Endothelial cell of umbilical vein (primary cell): ENCODE measurements around the gene RYR2. TPM values are rescaled to one million over a fixed set of nuclear protein-coding genes. Genes with fewer than 3 reads are reported as not detected.

Experiments
- BruUV-seq: library from RNA; stranded (reverse); fragments of 400-500 nt; replicated peaks from 2 replicates; lab custom pipeline; 2021; lab: Mats Ljungman, UMichigan
- CTCF ChIA-PET: fragments of 300-600, 350-600 bp; sonication (Branson Sonifier 250); formaldehyde crosslinking; loops from one replicate; lab custom pipeline; 2021; ENCODE audit warnings: antibody characterized with exemption, inconsistent platforms; lab: Charles Lee
- POLR2A ChIA-PET: fragments of 300-600, 350-600 bp; sonication (Branson Sonifier 250); formaldehyde crosslinking; loops from one replicate; lab custom pipeline; 2021; ENCODE audit warnings: antibody characterized with exemption, inconsistent platforms; lab: Charles Lee
- DNase-seq: peaks from one replicate; pipeline ENCODE4 v3.0.0-alpha.2; 2011; ENCODE audit warnings: low read depth, low spot score
- FAIRE-seq: peaks from 2 replicates; lab custom pipeline; 2011; peaks lifted over from hg19 to GRCh38; lab: Jason Lieb, UNC
- H2AFZ ChIP-seq: 2 replicates; pipeline ENCODE4 v1.6.0; 2012; ENCODE audit warnings: low read depth, low read length, control low read depth, inconsistent platforms
- H3K27ac ChIP-seq: 2 replicates; pipeline ENCODE4 v1.5.1; 2011; ENCODE audit warnings: low read depth, mild to moderate bottlenecking, control low read depth, low read length, moderate library complexity; ENCODE audit not compliant: insufficient read depth
- H3K27me3 ChIP-seq, 2 experiments: 2 replicates each; pipeline versions ENCODE4 v1.6.0 to v1.6.1; 2011; ENCODE audit warnings: low read length in 2 of 2, mixed read lengths in 1 of 2; ENCODE audit not compliant: control insufficient read depth in 2 of 2, insufficient read depth in 2 of 2
- H3K36me3 ChIP-seq, 2 experiments: 2 replicates in 1 of 2; 3 replicates in 1 of 2; pipeline ENCODE4 v1.5.1; 2011; ENCODE audit warnings: low read length in 2 of 2, mild to moderate bottlenecking in 1 of 2, moderate library complexity in 1 of 2; ENCODE audit not compliant: control insufficient read depth in 2 of 2, insufficient read depth in 2 of 2; ENCODE audit errors: extremely low read depth in 1 of 2
- H3K4me1 ChIP-seq: 3 replicates; pipeline ENCODE4 v1.5.1; 2011; ENCODE audit warnings: mild to moderate bottlenecking, low read length; ENCODE audit not compliant: control insufficient read depth, insufficient read depth; ENCODE audit errors: extremely low read depth
- H3K4me2 ChIP-seq: 2 replicates; pipeline ENCODE4 v1.6.1; 2011; ENCODE audit warnings: low read length, control low read depth, mixed read lengths; ENCODE audit not compliant: insufficient read depth
- H3K4me3 ChIP-seq, 3 experiments: fragments of 200-600 bp in 1 of 3; sonication (generic), shearing (Covaris generic) in 1 of 3; replicated peaks in 1 of 3; 2 replicates each; pipeline ENCODE4 v1.5.1; 2011 to 2016; ENCODE audit warnings: control low read depth in 3 of 3, low read length in 3 of 3, mild to moderate bottlenecking in 2 of 3, inconsistent platforms in 1 of 3, low read depth in 1 of 3, moderate library complexity in 1 of 3; ENCODE audit not compliant: insufficient read depth in 1 of 3
- H3K79me2 ChIP-seq: 2 replicates; pipeline ENCODE4 v1.6.0; 2012; ENCODE audit warnings: low read length, inconsistent platforms; ENCODE audit not compliant: control insufficient read depth, insufficient read depth
- H3K9ac ChIP-seq: replicated peaks from 2 replicates; pipeline ENCODE3; 2011; ENCODE audit warnings: low read length, control low read depth; ENCODE audit not compliant: insufficient read depth; ENCODE audit errors: extremely low read depth
- H3K9me1 ChIP-seq: replicated peaks from 3 replicates; pipeline ENCODE4 v1.6.0; 2011; ENCODE audit warnings: mild to moderate bottlenecking, low read length; ENCODE audit not compliant: control insufficient read depth, insufficient read depth; ENCODE audit errors: extremely low read depth
- H3K9me3 ChIP-seq: replicated peaks from 2 replicates; pipeline ENCODE4 v1.5.1; 2012; ENCODE audit warnings: low read length, inconsistent platforms; ENCODE audit not compliant: control insufficient read depth, insufficient read depth
- H4K20me1 ChIP-seq: replicated peaks from 2 replicates; pipeline ENCODE3; 2011; ENCODE audit warnings: mild to moderate bottlenecking, low read length; ENCODE audit not compliant: control insufficient read depth, insufficient read depth; ENCODE audit errors: extremely low read depth
- CTCF ChIP-seq, 2 donors: IDR thresholded peaks; 1 replicate in 1 of 2; 2 replicates in 1 of 2; pipeline ENCODE4 v1.5.1; 2011; ENCODE audit warnings: low read length in 2 of 2, mild to moderate bottlenecking in 2 of 2, moderate library complexity in 2 of 2, control low read depth in 1 of 2, inconsistent platforms in 1 of 2, low read depth in 1 of 2; ENCODE audit not compliant: insufficient read depth in 1 of 2; ENCODE audit errors: extremely low read depth in 1 of 2
- EZH2 ChIP-seq: IDR thresholded peaks from 2 replicates; pipeline ENCODE4 v1.6.1; 2012; ENCODE audit warnings: borderline replicate concordance, low read depth, mild to moderate bottlenecking, moderate library complexity, low read length, inconsistent platforms; ENCODE audit not compliant: severe bottlenecking
- FOS ChIP-seq: IDR thresholded peaks from 2 replicates; pipeline ENCODE4 v1.6.1; 2011; ENCODE audit warnings: mild to moderate bottlenecking, low read length, moderate library complexity, borderline replicate concordance; ENCODE audit not compliant: insufficient read depth
- GATA2 ChIP-seq: IDR thresholded peaks from 2 replicates; pipeline ENCODE4 v1.7.0; 2011; ENCODE audit warnings: low read depth, mild to moderate bottlenecking, moderate library complexity, mixed read lengths, low read length; ENCODE audit not compliant: insufficient read length, insufficient read depth
- JUN ChIP-seq: IDR thresholded peaks from 2 replicates; pipeline ENCODE4 v1.6.1; 2011; ENCODE audit warnings: borderline replicate concordance, low read depth; ENCODE audit not compliant: insufficient read length, insufficient read depth
- MYC ChIP-seq: IDR thresholded peaks from one replicate; pipeline ENCODE4 v1.6.1; 2011; ENCODE audit warnings: mild to moderate bottlenecking, low read depth, low read length
- POLR2A ChIP-seq: IDR thresholded peaks from 2 replicates; pipeline ENCODE4 v1.6.1; 2012; ENCODE audit warnings: low read depth, mild to moderate bottlenecking, control low read depth, low read length
- POLR2AphosphoS5 ChIP-seq: IDR thresholded peaks from 2 replicates; pipeline ENCODE4 v1.6.1; 2012; ENCODE audit warnings: low read depth, mild to moderate bottlenecking, control low read depth, low read length, moderate library complexity; ENCODE audit not compliant: insufficient read depth
- dilution Hi-C: fragments of 300-500 bp; cut with MboI; formaldehyde crosslinking; loops from one replicate; pipeline ENCODE4 v1.15.0; 2019; ENCODE audit warnings: low sequenced_read_pairs; ENCODE audit not compliant: extremely low pct_ligation_motif_present
- intact Hi-C: fragments of 100-400 bp; cut with micrococcal nuclease; formaldehyde crosslinking; loops from one replicate; pipeline ENCODE4 v1.10.0; 2022
- polyA plus RNA-seq, 4 experiments: library from polyadenylated mRNA; depleted of rRNA in 3 of 4; stranded (reverse) in 3 of 4; unstranded in 1 of 4; fragments of >200 nt; gene quantifications; 2 replicates each; pipeline versions ENCODE4 v1.2.1 to v1.2.3, GENCODE V29; 2011 to 2012; ENCODE audit warnings: missing spikeins in 1 of 4
- total RNA-seq: library from RNA; stranded (reverse); gene quantifications from 2 replicates; pipeline ENCODE4 v1.2.3, GENCODE V29; 2021
- TF ChIP-seq, protein P1 (sequence below): IDR thresholded peaks from 2 replicates; pipeline ENCODE4 v1.6.1; 2011; ENCODE audit not compliant: insufficient read depth, insufficient read length

Gene RYR2
- total and polyA plus RNA-seq, 2 donors (not counting 3 experiments of a cell fraction or from before 2014, with no cell fraction given): not detected

GRCh38 chr1:237638555-237638954 is 596.6 kb downstream of the RYR2 start:
- no peak overlapping the region for H3K27ac ChIP-seq
- no TSS peak for BruUV-seq
- H3K9ac ChIP-seq: no peak overlapping the region
- H3K4me2 ChIP-seq: no peak overlapping the region
- peaks cover 5% of the 10 kb centered on the region for H3K9me3 ChIP-seq
- no peak overlapping the region for H2AFZ ChIP-seq
- POLR2A ChIA-PET: no interaction called here
- no peaks in the 10 kb centered on the region for H3K79me2 ChIP-seq
- dilution Hi-C loops: no loop called here
- H3K9me1 ChIP-seq: no peaks in the 10 kb centered on the region
- DNase-seq (no peak), FAIRE-seq (no peak)
- no peak for TF ChIP-seq POLR2A
- TF ChIP-seq JUN: no peak
- no peak for TF ChIP-seq CTCF (IDR thresholded peaks at IDR 0.05; ENCODE audit: extremely low read depth in 1 of 2, insufficient read depth in 1 of 2, low read depth in 1 of 2, low read length in 2 of 2)
- TF ChIP-seq MYC: no peak
- TF ChIP-seq FOS: no peak
- no peak overlapping the region for H3K4me3 ChIP-seq
- intact Hi-C loops: no loop called here
- H3K4me1 ChIP-seq: no peaks in the 10 kb centered on the region
- H3K27me3 ChIP-seq: no peaks in the 10 kb centered on the region
- H3K36me3 ChIP-seq: no peaks in the 10 kb centered on the region
- CTCF ChIA-PET: no interaction called here
- H4K20me1 ChIP-seq: no peaks in the 10 kb centered on the region

- intact Hi-C loops (no loop called here), dilution Hi-C loops (no loop called here)
- Histone ChIP-seq H3K4me2 (no peak overlapping the region), H3K36me3 (no peaks in the 10 kb centered on the region), H3K4me3 (no peak overlapping the region), H3K4me1 (no peaks in the 10 kb centered on the region), H3K27ac (no peak overlapping the region), H3K79me2 (no peaks in the 10 kb centered on the region), H3K9ac (no peak overlapping the region), H3K9me3 (peaks cover 5% of the 10 kb centered on the region), H4K20me1 (no peaks in the 10 kb centered on the region), H3K27me3 (no peaks in the 10 kb centered on the region), H3K9me1 (no peaks in the 10 kb centered on the region), H2AFZ (no peak overlapping the region)
- FAIRE-seq (no peak), DNase-seq (no peak)
- CTCF ChIA-PET: no interaction called here
- no TSS peak for BruUV-seq
- POLR2A ChIA-PET: no interaction called here
- TF ChIP-seq CTCF (IDR thresholded peaks at IDR 0.05; ENCODE audit: extremely low read depth in 1 of 2, insufficient read depth in 1 of 2, low read depth in 1 of 2, low read length in 2 of 2): no peak
- TF ChIP-seq EZH2: no peak
- no peak for TF ChIP-seq MYC
- no peak for TF ChIP-seq FOS
- TF ChIP-seq POLR2AphosphoS5: no peak
- TF ChIP-seq, protein P1, sequence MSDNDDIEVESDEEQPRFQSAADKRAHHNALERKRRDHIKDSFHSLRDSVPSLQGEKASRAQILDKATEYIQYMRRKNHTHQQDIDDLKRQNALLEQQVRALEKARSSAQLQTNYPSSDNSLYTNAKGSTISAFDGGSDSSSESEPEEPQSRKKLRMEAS: no peak
- no peak for TF ChIP-seq JUN
- no peak for TF ChIP-seq POLR2A
- TF ChIP-seq GATA2: no peak
Measured at GRCh38 chr1:237640011-237640671, 598.2 kb downstream of the RYR2 start.
